Hematopoietic multipotent progenitor cell (in vitro differentiated cells): Measurements from ENCODE around the gene GRM5. TPM values are rescaled to one million over a fixed set of nuclear protein-coding genes. Genes with fewer than 3 reads are reported as not detected.
"Not testable (repeated sequence)": the region's sequence is repeated elsewhere in the genome, so short reads cannot be mapped to it uniquely, and the experiment has no call there.

Experiments
- DNase-seq, 3 donors: peaks; one replicate each; pipeline ENCODE4 v3.0.0-alpha.2; 2011 to 2015; ENCODE audit warnings: low read depth in 2 of 3, low spot score in 2 of 3
- total RNA-seq: library from RNA; depleted of rRNA; stranded (reverse); fragments of >200 nt; gene quantifications from one replicate; pipeline ENCODE4 v1.2.3, GENCODE V29; 2012

GRM5 gene
- total RNA-seq, 1 donor: under 0.01 TPM

DNA sequence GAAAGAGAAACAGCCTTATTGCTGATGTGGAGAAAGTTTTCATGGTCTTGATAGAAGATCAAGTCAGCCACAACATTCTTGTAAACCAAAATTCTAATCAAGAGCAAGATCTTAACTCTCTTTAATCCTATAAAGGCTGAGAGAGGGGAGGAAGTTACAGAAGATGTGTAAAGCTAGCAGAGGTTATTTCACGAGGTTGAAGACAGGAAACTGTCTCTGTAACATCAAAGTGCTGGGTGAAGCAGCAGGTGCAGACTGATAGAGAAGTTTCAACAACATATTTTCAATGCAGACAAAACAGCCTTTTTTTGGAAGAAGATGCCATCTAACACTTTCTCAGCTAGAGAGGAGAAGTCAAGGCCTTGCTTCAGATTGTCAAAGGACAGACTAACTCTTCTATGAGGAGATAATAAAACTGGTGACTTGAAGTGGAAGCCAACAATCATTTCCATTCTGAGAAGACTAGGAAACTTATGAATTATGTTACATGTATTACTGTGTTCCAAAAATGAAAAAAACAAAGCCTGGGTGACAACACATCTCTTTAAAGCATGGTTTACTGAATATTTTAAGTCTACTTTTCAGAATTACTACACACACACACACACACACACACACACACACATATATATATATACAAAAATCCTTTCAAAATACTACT is 221.9 kb downstream of the GRM5 start:
- DNase-seq: peak in 1 of 3 donors; percentile 41

DNA sequence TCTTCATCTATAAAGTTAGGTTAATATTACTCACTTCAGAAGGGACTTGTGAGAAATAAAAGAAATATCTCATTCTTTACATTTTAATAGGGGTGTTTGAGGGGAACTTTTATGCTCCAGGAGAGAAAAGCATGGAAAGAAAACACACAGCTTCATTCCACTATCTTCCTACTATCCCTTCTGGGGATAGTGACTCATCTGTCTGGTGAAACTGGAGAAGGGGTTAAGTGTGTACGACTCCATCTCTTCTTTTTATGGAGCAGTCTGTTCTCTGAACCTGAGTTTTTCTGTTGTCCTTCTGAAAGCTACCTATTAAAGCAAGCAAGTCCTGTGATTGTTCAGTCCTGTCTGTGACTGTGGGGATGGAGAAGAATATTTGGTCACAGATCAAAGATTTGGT is 227.6 kb downstream of the GRM5 start:
- DNase-seq: not testable (repeated sequence)

DNA sequence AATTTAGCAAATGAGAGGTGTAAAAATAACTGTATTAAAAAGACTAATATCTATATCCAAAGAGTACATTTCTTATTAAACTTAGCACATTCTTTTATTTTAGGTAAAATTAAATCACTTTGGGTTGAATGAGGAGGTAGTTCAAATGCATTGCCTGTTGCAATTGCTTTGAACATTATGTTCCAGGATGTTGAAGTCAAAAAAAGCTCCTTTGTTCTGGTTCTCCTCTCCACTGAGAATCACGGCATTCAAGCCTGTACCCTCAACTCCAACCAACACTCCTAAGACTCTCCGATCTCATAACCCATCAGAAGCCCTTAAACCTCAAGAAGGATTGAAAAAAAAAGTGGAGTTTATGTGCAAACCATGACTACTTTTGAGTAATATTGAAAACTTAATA is 230.1 kb downstream of the GRM5 start:
- not testable (repeated sequence) for DNase-seq

DNA sequence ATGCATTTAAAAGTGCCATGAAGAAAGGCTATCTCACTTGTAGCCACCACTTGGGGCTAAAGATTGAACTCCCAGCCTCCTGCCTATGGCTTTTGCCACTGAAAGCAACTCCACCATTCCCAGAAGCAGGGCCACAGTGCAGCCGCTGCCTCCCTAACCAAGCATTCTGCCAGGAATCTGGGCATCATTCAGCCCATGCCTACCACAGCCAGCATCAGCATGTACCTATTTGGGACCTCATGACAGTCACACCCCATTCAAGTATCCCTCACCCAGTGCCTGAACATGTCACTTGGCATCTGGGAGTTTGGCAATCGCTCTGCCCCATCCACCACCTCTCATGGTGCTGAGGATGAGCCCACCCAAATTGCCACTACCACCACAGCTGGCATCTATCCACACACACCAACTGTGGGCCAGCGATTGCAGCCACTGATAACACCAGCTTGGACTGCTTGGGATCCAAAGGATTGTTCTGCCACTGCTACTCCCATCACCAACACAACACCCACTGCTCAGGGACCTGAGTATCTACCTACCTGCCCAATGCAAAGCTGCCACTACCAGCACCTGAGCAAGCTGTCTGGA is 234.4 kb downstream of the GRM5 start:
- no peak for DNase-seq

DNA sequence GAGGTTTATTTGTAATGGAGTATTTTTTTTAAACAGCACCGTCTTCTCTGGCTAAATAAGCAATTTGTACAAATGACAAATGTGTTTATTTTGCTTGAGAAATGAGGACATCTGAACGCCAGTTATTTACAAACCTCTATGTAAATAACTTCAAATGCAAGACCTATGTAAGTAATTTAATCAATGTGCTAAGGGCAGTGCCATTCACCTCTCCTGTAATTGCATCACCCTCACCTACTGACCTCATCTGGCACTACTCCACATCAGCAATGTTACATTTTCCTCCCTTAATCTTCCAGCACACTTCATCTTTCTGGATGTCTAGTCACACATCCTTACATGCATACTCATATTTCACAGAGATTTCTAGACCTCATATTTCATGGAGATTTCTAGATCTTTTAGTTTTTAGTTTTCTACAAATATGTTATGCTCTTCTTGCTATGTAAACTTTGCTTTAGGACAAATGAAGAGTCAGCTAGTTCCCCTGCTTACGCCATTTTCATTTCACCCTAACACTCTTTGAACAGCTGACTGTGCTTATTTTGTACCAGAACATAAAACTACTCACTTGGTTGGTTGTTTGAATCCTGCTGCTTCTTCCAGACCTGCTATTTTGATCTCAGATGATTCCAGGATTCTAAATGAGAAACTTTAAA is 238.6 kb downstream of the GRM5 start:
- no peak for DNase-seq

DNA sequence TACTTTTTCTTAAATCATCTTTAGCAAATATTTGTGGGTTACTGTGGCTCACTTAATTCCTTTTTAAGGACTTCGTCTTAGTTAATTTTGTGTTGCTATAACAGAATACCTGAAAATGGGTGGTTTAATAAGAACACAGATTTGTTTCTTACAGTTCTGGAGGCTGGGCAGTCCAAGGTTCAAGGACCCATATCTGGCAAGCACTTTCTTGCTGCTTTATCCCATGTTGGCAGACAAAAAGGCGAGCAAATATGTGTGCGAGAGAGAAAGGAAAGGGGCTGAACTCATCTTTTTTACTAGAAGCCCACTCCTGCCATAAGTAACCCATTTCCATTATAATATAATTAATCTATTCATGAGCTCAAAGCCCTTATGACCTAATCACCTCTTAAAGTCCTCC is 246.2 kb downstream of the GRM5 start:
- DNase-seq: no peak

DNA sequence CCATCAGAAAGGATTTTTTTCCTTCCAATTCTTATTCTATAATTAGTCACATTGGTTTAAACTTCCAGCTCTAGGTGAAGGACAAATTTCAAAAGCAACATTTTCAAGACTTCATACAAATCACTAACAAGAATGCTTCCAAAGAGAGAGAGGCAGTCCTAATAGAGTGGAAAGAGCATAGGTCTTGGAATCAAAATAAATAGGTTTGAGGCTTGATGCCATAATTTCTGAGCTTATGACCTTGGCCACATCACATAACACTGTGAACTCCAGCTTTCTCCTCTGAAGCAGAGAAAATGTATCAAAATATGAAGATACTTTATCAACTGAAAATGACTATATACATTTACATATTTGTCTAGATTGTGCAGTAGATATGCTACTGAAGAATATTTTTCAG is 246.8 kb downstream of the GRM5 start:
- DNase-seq: no peak

DNA sequence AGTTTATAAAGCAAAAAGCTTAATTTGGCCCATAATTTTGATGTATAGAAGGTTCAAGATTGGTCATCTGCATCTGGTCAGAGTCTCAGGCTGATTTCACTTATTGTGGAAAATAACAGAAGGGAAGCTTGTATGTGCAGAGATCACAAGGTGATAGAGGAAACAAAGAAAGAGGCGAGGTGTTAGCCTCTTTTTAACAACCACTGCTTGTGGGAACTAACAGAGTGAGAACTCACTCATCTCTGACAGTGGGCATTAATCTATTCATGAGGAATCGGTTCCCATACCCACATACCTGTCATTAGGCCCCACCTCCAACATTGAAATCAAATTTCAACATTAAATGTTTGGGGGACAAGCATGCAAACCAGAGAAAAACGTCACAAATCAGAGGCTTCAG is 250.3 kb downstream of the GRM5 start:
- DNase-seq: no peak

DNA sequence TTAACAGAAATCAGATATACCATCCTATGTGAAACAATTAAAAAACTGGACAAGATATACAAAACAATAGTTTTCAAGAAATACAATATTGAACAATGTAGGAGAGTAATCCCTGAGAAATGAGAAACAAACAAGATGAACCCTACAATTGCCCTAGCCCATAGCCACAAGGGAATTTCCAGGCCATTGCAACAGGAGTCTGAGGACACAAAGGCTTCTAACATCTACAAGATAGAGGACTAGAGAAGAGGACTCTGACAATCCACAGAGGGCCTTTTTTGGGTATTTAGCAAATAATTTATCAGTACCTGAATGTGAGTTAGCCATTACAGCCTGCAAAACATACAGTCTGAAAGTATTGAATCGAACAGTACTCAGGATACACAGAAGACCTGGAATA is 251.7 kb downstream of the GRM5 start:
- DNase-seq: no peak

DNA sequence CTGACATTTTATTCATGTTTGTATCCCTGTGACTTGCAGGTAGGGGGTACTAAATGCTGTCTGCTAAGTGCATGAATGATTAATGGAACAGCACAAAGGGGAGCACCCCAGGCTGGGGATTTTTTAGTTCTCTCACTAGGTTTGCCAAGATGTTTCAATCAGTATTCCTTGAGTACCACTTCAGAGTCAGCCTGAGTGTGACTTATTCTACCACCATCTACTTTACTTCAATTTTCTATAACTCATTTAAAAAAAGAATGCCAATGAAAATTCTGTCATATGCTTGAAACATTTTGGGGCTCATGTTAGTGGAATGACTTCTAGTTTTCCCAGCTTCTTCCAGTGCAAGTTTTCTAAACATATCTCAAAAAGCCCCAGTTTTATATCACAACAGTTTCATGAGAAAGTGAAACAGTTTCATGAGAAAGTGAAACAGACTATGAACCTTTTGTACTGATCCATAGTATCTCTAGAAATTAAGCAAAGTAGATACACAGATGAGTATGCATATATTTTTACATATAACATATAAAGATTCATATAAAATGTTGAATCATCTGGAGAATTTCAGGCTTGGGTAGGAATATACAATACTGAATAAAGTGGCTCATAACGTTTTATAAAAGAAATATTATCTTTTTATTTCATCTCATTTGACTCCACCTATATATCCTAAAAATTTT is 252.4 kb downstream of the GRM5 start:
- DNase-seq: no peak

DNA sequence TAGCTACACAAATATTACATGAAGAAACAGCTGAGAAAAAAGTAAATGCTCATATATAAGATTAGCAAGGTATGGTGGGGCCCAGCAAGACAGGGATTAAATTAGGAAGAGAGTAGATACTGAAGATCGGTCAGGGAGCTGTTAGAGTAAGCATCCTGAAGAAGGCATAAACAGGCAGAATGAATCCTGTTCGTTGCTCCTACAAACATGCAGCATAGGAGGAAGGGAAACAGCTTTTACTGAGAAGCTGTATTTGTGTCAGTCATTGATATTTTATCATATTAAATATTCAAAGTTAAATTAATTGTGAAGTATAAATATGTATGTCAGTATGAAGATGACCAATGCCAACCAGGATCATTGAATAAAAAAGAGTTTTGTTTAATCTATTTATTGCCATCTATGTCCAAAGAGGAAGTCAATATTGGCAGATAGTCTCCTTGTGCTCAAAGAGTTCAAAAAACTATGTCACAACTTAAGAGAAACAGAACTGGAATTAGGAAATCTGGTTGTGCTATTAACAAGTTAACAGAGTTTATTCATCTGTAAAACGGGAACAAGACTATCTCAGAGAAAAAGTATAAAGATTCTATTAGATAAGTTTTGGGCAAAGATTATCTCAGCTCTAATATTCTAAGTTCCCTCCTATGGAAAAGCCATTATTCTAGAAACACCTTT is 255.2 kb downstream of the GRM5 start:
- DNase-seq: no peak

DNA sequence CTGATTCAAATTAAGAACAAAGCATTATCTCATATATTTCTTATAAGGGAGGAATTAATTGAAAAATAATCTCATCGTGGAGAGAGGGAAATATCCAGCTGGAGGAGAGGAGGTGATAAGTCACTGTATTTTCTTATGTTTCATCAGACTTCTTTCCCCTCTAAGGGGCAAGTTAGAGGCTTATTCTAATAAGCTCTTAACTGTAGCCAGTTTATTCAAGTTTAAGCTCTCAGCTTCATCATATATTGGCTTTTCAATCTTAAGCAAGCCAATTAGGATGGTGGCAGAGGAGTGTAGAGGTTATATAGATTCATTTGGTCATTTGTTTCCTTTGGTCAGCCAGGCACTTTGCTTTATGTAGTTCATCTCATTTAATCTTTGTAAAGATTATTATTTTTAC is 256.7 kb downstream of the GRM5 start:
- no peak for DNase-seq

DNA sequence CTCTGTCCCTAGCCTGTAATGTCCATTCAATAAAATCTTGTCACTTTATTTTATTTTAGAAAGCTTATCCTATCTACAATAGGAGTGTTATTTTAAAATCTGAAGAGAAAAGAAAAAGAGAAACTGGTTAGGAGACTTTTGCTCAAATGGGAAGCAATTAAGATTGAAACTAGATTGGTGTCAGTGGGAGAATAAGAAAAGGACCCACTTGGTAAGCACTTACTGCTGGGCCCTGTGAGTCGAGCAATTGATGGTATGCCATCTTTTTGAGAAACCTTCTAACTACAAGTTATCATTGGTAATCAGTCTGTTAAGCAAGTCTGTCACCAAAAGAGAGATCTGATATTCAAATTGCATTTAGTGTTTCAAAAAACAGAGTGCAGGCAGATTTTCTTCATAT is 258.4 kb downstream of the GRM5 start:
- no peak for DNase-seq

DNA sequence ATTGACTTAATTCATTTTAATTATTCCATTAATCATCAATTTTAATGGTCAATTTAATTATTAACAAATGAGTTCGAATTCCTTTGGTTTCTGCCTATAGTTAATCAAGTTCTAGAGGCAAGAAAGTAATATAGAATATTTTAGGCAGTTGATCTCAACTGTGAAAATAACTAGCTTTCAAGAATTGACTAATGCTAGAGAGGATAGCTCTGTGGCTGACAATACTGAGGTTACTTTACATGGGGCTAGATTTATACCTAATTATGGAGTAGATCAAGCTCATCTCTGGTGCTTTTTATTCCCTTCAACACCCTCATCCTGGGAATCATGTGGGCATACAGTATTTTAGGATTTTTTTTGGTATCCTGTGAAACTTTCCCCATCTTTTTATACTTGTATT is 259.4 kb downstream of the GRM5 start:
- DNase-seq: no peak

DNA sequence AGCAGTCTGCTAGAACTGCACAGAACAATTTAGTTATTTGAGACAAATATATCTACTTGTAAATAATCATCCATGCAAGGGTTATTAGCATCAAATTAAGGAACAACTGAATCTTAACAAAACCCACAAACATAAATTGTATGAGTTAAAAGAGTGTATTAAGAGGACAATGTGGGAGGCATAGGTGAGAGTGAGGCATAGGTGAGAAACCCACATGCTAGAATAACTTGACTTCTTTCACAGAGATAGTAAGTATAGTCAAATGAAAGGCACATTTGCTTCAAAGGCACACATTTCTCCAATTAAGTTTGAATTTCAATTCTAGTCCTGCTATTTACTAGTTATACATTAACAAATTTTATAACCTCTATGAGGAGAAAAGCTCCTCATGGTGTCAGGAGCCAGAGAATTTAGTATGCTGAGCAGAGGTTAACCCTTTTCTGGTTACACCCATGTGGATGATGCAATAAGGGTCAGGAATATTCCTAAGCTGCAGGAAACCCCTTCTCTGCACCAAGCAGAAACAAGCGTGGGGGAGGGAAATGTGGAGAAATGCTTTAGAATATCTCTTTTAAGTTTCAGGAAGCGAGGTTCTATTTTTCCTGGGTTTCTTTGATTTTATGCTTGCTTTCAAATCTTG is 264.2 kb downstream of the GRM5 start:
- DNase-seq: no peak

DNA sequence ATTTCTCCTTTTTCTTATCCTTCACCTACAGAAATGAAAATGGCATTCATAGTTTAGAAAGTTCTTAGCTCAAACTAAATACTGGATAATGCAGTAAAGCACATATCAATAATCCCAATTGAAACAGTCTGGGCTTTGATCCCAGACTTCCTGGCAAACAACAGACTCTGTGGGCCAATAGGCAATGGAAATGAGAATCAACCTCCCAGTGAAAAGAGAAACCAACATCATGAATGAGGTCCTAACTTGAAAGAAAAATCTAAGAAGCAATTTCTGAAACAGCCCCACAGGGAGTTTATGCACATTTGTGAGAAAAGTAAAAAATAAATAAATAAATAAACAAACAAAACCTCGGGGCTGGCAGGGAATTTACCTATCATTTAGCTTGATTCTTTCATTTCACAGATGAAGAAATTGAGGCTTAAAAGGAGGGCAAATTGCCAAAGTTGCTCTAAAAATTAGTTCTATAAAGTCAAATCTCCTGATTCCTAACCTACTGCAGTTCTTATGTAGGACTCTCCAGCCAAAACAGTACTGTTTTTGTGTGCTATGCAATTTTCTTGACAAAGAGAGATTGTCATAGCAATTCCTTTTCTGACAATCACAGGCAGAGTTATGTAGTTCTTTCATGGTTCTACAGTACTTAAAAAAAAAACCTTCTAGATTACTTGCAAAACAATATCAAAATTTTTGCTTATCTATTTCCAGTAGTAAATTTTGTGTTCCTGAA is 265.8 kb downstream of the GRM5 start:
- no peak for DNase-seq

DNA sequence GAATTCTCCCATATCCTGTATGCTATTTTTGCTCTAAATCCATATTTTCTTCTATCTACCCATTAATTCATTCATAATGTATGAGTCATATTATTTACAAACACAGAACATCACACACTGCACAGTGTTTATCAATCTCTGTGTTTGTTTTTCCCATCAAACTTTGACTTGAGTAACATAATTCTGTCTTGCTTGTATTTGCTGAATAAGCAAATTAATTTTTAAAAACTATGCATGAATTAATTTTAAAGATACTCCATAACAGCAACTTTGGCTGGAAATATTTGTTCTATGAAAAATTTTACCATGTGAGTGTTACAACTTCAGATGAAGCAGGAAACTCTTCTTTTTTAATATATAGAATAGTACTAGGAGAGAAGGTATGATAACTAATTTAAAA is 275.6 kb downstream of the GRM5 start:
- no peak for DNase-seq

DNA sequence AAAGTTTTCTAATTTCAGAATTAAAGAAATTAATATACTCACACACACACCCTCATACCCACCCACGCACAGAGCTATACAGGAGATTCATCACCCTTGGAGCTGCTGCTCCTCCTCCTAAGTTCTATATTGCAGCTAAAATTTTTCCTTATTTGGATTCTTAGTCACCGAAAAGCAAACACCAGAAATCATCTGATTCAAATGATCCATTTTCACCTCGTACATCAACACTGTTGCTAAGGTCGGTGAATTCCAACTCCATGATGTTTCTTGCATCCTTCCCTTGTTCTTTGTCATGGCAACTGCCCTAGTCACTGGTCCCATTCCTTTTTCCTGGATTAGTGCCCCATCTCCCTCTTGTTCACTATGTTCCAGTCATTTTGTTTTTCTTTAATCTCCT is 286.2 kb downstream of the GRM5 start:
- DNase-seq: no peak

DNA sequence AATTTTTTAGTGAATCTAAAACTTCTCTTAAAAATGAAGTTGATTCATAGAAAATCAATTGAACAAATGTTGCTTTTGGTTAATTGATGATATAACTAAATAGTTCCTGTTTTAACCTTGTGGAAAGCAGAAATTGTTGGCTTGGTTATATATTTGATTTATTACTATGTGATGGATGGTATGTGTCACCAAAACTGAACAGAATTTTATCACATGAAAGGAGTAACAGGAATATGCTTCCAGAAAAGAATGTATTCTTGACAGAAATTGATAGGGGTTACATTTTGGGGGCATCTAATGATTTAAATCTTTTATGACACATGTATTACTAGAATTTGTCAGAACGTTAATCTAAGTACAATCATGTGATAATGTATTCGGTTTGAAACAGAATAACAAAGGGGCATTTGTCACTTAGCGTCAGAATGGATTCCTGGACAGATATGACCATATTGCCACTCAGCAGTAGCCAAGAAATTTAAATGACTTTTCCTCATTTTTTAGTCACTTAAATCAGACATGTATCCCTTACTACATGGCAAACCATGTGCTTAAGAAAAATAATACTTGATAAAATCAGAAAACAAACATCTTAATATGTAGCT is 295.2 kb downstream of the GRM5 start:
- no peak for DNase-seq

DNA sequence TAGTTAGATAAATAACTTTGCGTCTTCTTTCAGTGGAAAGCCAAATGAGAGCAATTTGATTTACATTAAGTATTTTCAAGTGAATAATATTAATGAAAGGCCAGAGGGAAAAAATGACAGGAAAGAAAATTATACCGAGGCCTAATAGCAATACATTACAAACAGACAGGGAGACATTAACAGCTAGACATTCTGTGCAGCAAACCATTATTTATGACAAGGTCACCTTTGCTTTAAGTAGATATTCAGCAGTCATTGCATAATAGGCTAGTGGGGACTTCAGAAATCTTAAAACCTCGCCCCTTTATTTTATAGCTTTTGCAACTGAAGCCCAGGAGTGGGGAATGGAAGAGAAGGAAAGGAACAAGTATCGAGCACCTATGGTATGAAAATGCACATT is 321.6 kb downstream of the GRM5 start:
- DNase-seq: no peak
